K562 (cell line): ENCODE measurements around the gene ADARB2.

Experiments
- CCAR2 ChIP-seq: fragments of 200-400 bp; formaldehyde crosslinking; IDR thresholded peaks from 2 replicates; pipeline ENCODE4 v1.6.1; 2017; ENCODE audit warnings: mild to moderate bottlenecking, low read depth, low read length
- CEBPB ChIP-seq: fragments of 450-650 bp; IDR thresholded peaks from 2 replicates; pipeline ENCODE4 v1.6.1; 2016; ENCODE audit warnings: missing genetic modification characterization, missing compliant biosample characterization
- DPF2 ChIP-seq: fragments of 450-650 bp; IDR thresholded peaks from 2 replicates; pipeline ENCODE4 v1.6.1; 2016
- EP300 ChIP-seq: IDR thresholded peaks from 2 replicates; pipeline ENCODE4 v1.6.1; 2012; ENCODE audit warnings: low read length, improper control_type of control experiment
- POLR2AphosphoS5 ChIP-seq: IDR thresholded peaks from 2 replicates; pipeline ENCODE4 v1.6.1; 2011; ENCODE audit warnings: mild to moderate bottlenecking, low read depth, low read length, moderate library complexity; ENCODE audit not compliant: control insufficient read depth, insufficient read depth
- PTBP1 ChIP-seq: fragments of 200-400 bp; formaldehyde crosslinking; IDR thresholded peaks from 2 replicates; pipeline ENCODE4 v1.6.1; 2017; ENCODE audit warnings: low read depth, low read length
- TAF1 ChIP-seq: IDR thresholded peaks from 2 replicates; pipeline ENCODE4 v1.6.1; 2011; ENCODE audit warnings: mild to moderate bottlenecking, low read length, moderate library complexity; ENCODE audit not compliant: insufficient read depth, control insufficient read depth, severe bottlenecking; ENCODE audit errors: extremely low read depth
- TCF7L2 ChIP-seq: fragments of 150-350 bp; IDR thresholded peaks from 2 replicates; pipeline ENCODE4 v1.6.1; 2016; ENCODE audit warnings: low read depth, mild to moderate bottlenecking, low read length, moderate library complexity
- ZNF133 ChIP-seq: fragments of 250-450 bp; sonication (Bioruptor Pico); IDR thresholded peaks from 2 replicates; pipeline ENCODE4 v1.4.0; 2020; ENCODE audit warnings: mild to moderate bottlenecking
- TF ChIP-seq, protein P1 (sequence below): sonication (generic); formaldehyde crosslinking; IDR thresholded peaks from 2 replicates; pipeline ENCODE4 v1.8.0; 2022; ENCODE audit warnings: mild to moderate bottlenecking, missing genetic modification reagents, borderline replicate concordance
- TF ChIP-seq, protein P2 (sequence below): sonication (generic); formaldehyde crosslinking; IDR thresholded peaks from 2 replicates; pipeline ENCODE4 v1.9.0; 2022; ENCODE audit warnings: mild to moderate bottlenecking, missing genetic modification reagents
- TF ChIP-seq, protein P3 (sequence below): fragments of 450-650 bp; conservative IDR thresholded peaks from 2 replicates; pipeline ENCODE4 v1.6.1; 2016; ENCODE audit warnings: missing genetic modification characterization, low read depth, mild to moderate bottlenecking, control low read depth, missing compliant biosample characterization
- TF ChIP-seq, protein P4 (sequence below), 3 experiments: IDR thresholded peaks in 2 of 3; conservative IDR thresholded peaks in 1 of 3; 2 replicates each; pipeline ENCODE4 v1.5.1; 2011 to 2012; ENCODE audit warnings: low read length in 3 of 3, mild to moderate bottlenecking in 3 of 3, control low read depth in 2 of 3, improper control_type of control experiment in 1 of 3, inconsistent platforms in 1 of 3, low read depth in 1 of 3, mixed read lengths in 1 of 3, moderate library complexity in 1 of 3; ENCODE audit not compliant: insufficient read depth in 2 of 3

DNA sequence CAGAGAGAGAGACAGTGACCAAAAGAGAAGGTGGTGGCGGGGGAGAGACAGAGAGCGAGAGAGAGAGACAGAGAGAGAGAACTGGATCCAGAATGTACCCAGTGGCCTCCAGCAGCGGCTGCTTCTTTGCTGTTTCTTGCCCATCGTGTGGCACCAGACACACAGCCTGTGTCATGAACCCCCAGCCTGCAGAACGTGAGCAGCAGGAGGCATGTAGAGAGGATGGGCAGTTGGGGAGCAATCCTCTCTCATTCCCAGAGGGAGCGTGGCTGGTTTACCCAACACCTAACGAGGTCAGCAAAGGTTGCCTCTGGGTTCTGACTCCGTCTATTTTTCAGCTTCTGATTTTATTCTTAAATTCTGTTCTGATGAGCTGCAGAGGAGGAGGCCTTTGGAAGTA, 168.1 kb downstream of the ADARB2 start:
- TF ChIP-seq, protein P1, sequence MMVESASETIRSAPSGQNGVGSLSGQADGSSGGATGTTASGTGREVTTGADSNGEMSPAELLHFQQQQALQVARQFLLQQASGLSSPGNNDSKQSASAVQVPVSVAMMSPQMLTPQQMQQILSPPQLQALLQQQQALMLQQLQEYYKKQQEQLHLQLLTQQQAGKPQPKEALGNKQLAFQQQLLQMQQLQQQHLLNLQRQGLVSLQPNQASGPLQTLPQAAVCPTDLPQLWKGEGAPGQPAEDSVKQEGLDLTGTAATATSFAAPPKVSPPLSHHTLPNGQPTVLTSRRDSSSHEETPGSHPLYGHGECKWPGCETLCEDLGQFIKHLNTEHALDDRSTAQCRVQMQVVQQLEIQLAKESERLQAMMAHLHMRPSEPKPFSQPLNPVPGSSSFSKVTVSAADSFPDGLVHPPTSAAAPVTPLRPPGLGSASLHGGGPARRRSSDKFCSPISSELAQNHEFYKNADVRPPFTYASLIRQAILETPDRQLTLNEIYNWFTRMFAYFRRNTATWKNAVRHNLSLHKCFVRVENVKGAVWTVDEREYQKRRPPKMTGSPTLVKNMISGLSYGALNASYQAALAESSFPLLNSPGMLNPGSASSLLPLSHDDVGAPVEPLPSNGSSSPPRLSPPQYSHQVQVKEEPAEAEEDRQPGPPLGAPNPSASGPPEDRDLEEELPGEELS (CRISPR knock-in tag), result no peak
- TF ChIP-seq, protein P2, sequence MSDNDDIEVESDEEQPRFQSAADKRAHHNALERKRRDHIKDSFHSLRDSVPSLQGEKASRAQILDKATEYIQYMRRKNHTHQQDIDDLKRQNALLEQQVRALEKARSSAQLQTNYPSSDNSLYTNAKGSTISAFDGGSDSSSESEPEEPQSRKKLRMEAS (CRISPR knock-in tag), result no peak
- no peak for TF ChIP-seq CCAR2
- TF ChIP-seq EP300, result no peak
- no peak for TF ChIP-seq PTBP1
- no peak for TF ChIP-seq TCF7L2
- TF ChIP-seq, protein P3, sequence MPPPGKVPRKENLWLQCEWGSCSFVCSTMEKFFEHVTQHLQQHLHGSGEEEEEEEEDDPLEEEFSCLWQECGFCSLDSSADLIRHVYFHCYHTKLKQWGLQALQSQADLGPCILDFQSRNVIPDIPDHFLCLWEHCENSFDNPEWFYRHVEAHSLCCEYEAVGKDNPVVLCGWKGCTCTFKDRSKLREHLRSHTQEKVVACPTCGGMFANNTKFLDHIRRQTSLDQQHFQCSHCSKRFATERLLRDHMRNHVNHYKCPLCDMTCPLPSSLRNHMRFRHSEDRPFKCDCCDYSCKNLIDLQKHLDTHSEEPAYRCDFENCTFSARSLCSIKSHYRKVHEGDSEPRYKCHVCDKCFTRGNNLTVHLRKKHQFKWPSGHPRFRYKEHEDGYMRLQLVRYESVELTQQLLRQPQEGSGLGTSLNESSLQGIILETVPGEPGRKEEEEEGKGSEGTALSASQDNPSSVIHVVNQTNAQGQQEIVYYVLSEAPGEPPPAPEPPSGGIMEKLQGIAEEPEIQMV (tag), result no peak
- TF ChIP-seq TAF1, result no peak
- no peak for TF ChIP-seq POLR2AphosphoS5
- TF ChIP-seq ZNF133 (CRISPR knock-in tag), result no peak
- no peak for TF ChIP-seq CEBPB (tag)
- TF ChIP-seq DPF2, result no peak
- TF ChIP-seq, protein P4, sequence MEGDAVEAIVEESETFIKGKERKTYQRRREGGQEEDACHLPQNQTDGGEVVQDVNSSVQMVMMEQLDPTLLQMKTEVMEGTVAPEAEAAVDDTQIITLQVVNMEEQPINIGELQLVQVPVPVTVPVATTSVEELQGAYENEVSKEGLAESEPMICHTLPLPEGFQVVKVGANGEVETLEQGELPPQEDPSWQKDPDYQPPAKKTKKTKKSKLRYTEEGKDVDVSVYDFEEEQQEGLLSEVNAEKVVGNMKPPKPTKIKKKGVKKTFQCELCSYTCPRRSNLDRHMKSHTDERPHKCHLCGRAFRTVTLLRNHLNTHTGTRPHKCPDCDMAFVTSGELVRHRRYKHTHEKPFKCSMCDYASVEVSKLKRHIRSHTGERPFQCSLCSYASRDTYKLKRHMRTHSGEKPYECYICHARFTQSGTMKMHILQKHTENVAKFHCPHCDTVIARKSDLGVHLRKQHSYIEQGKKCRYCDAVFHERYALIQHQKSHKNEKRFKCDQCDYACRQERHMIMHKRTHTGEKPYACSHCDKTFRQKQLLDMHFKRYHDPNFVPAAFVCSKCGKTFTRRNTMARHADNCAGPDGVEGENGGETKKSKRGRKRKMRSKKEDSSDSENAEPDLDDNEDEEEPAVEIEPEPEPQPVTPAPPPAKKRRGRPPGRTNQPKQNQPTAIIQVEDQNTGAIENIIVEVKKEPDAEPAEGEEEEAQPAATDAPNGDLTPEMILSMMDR (IDR thresholded peaks at IDR 0.05 in 2 of 3, conservative IDR thresholded peaks at IDR 0.05 in 1 of 3; ENCODE audit: insufficient read depth in 2 of 3, low read depth in 1 of 3, low read length in 3 of 3), result no peak
